Neuron (in vitro differentiated cells): ENCODE measurements around the gene FAM170B.

Experiments used
- H2AFZ ChIP-seq: one replicate; pipeline ENCODE4 v1.6.1; 2013; ENCODE audit warnings: low read depth, mild to moderate bottlenecking, inconsistent platforms, low read length, moderate library complexity
- H3K27me3 ChIP-seq: one replicate; pipeline ENCODE4 v1.6.1; 2013; ENCODE audit warnings: low read length; ENCODE audit not compliant: insufficient read depth
- H3K36me3 ChIP-seq: one replicate; pipeline ENCODE4 v1.6.1; 2013; ENCODE audit warnings: low read length; ENCODE audit not compliant: insufficient read depth
- H3K4me1 ChIP-seq: one replicate; pipeline ENCODE4 v1.6.1; 2013; ENCODE audit warnings: low read length; ENCODE audit not compliant: insufficient read depth
- H3K4me3 ChIP-seq: 2 replicates; pipeline ENCODE4 v1.5.1; 2013; ENCODE audit warnings: mild to moderate bottlenecking, low read length, moderate library complexity
- H3K9me3 ChIP-seq: one replicate; pipeline ENCODE4 v1.6.1; 2013; ENCODE audit warnings: low read length

Gene FAM170B

DNA sequence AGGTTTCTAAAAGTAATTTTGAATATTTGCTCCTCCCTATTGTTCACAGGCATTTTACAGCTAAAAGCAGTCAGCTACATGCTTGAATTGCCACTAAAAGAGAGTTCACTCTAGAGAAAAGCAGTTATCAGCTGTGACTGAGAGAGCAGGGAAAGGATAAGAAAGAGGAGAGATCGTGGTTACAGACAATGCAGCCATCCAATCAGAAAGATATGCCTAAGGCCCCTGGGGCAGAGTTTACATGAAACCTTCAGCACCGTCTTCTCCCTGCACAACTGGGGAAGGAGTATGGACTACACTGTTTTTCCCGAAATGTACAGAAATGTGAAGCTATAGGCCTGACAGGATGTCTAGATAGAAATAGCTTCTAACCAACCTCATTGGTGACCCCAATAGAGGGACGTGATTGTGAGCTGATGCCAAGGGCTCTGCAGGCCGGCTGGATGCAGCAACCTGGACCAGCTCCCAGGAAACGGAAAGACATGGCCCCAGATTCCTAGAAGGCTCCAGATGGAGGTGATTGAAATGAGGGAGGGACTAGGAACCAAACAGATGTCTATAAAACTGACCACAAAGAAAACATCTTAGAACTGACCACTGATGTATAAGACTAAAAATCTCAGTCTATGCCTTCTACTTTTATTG, 15.3 kb downstream of the FAM170B start:
- H2AFZ ChIP-seq, result peak overlapping the region; percentile 37
- no peaks in the 10 kb centered on the region for H3K36me3 ChIP-seq
- peaks cover 17% of the 10 kb centered on the region for H3K4me1 ChIP-seq
- H3K4me3 ChIP-seq, result no peak overlapping the region
- no peaks in the 10 kb centered on the region for H3K9me3 ChIP-seq
- peaks cover 3% of the 10 kb centered on the region for H3K27me3 ChIP-seq

DNA sequence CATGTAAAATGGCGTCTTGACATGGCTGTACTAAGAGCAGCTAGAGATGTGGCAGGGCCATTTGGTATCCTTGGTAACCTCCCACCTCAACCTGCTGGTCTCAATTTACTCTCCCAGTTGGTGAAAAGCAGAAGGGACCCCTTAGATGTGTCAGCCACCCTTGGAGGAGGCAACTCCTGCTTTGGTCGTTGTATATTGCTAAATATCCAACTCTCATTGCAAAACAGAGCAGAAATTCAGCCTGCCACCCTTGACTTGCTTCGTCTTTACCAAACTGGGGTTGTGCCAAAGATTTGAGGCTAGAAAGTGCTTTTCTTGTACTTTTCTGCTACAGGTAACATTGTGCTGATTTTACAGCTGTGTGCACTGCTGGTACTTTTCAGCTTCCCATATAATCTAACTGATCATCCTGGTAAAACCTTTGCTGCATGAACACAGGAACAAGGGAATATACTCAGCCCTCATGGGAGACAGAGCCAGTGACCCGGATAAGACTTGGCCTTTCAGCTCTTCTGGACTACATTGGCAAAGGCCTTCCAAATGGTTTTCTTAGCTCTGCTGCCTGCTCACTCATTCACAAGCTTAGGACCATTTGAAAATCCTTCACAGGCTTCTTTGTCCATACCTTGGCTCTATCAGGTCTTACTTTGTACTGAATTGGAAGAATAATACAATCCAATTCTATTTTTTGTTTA, 16.3 kb downstream of the FAM170B start:
- H3K27me3 ChIP-seq, result peaks cover 3% of the 10 kb centered on the region
- H3K4me3 ChIP-seq, result no peak overlapping the region
- no peaks in the 10 kb centered on the region for H3K9me3 ChIP-seq
- no peaks in the 10 kb centered on the region for H3K36me3 ChIP-seq
- H3K4me1 ChIP-seq, result peaks cover 17% of the 10 kb centered on the region
- no peak overlapping the region for H2AFZ ChIP-seq

DNA sequence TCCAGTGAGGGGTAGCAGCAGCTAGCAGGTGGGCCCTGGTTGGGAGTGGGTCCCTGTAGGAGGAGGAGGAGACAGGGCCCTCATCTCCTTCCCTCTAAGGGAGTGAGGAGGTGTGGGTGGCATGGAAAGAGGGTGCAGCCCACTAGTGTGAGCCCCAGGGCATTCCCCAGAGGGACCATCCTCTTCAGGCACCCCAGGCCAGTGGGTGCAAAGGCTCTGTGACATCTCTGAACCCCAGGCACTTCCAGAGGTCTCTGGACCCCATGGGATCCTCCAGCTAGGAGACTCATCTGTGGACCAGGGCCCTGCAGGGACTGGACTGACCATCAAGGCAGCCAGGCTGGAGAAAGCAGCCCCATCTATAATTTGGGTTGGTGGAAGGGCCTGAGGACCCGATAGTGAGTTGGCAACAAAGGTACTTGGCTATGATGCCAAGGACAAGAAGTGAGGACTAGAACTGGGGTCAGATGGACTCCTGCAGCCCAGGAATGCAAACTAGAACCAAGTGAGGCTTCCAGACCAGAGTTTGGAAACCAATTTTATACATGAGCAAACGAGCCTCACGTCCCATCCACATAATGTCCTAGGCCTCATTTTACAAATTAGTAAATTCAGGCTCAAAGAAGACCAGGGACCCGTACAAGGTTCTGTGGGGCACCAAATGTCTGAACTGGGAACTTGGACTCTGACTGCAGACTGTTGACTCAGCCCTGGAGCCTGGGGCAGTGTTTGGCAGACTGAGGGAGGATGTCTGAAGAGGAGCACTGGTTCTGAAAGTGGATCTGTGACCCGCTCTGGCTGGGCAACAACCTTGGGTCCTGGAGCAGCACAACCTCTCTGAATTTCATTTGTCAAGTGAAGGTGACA, 17.1 kb downstream of the FAM170B start:
- H2AFZ ChIP-seq, result no peak overlapping the region
- peaks cover 3% of the 10 kb centered on the region for H3K27me3 ChIP-seq
- no peaks in the 10 kb centered on the region for H3K9me3 ChIP-seq
- peaks cover 17% of the 10 kb centered on the region for H3K4me1 ChIP-seq
- no peaks in the 10 kb centered on the region for H3K36me3 ChIP-seq
- no peak overlapping the region for H3K4me3 ChIP-seq

GRCh38 chr10:49115796-49116508, 17.9 kb downstream of the FAM170B start:
- Histone ChIP-seq H3K4me3 (peak overlapping the region; percentile 13), H3K27me3 (peaks cover 3% of the 10 kb centered on the region), H3K9me3 (no peaks in the 10 kb centered on the region), H2AFZ (no peak overlapping the region), H3K36me3 (no peaks in the 10 kb centered on the region), H3K4me1 (peaks cover 17% of the 10 kb centered on the region)

GRCh38 chr10:49115015-49115795, 18.6 kb downstream of the FAM170B start, which contains the start of gene VSTM4:
TSS of gene VSTM4 (minus strand) at chr10:49115522. CDS start at chr10:49115485, 37 bp downstream.
- Histone ChIP-seq H3K4me1 (peaks cover 17% of the 10 kb centered on the region), H3K36me3 (no peaks in the 10 kb centered on the region), H3K9me3 (no peaks in the 10 kb centered on the region), H3K4me3 (peak within 1 kb of the TSS; percentile 64), H2AFZ (peak within 1 kb of the TSS; percentile 72), H3K27me3 (peaks cover 3% of the 10 kb centered on the region)

DNA sequence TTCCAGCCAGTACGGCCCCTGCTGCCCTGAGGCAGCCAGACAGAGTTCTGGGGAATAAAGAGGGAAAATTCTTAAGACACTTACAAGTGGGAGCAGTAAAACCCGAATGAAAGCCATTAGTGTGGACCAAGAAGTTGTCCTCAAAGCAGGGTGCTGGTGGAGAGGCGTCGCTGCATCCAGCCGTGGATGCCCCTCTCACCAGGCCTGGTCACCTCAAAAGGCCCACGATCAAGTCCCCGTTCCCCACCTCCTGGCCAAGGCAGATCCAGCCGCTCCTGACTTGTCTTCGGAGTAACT, 19.2 kb downstream of the FAM170B start:
- H3K27me3 ChIP-seq, result peaks cover 3% of the 10 kb centered on the region
- H3K4me3 ChIP-seq, result peak overlapping the region; percentile 64
- H2AFZ ChIP-seq, result peak overlapping the region; percentile 72
- no peaks in the 10 kb centered on the region for H3K36me3 ChIP-seq
- no peaks in the 10 kb centered on the region for H3K9me3 ChIP-seq
- H3K4me1 ChIP-seq, result peaks cover 17% of the 10 kb centered on the region

DNA sequence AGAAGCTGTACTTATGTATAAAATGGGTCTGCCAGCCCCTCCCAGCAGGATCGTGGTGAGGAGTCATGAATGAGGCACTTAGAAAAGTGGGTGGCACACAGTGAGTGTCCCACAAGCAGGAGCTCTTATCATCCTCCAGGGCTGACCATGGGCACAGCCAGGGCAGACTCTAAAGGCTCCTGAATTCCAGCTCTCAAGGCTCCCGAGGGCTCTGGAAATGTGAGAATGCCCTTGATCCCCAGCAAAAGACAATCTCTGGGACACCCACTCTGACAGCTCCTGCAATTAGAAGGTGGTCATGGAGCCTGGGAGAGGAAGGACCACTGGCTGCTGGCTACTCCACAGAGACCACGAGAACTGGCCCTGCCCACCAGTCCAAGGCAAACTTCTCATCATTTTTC, 20.1 kb downstream of the FAM170B start:
- H3K9me3 ChIP-seq, result no peaks in the 10 kb centered on the region
- peaks cover 3% of the 10 kb centered on the region for H3K27me3 ChIP-seq
- H3K36me3 ChIP-seq, result no peaks in the 10 kb centered on the region
- no peak overlapping the region for H3K4me3 ChIP-seq
- peaks cover 14% of the 10 kb centered on the region for H3K4me1 ChIP-seq
- H2AFZ ChIP-seq, result no peak overlapping the region

DNA sequence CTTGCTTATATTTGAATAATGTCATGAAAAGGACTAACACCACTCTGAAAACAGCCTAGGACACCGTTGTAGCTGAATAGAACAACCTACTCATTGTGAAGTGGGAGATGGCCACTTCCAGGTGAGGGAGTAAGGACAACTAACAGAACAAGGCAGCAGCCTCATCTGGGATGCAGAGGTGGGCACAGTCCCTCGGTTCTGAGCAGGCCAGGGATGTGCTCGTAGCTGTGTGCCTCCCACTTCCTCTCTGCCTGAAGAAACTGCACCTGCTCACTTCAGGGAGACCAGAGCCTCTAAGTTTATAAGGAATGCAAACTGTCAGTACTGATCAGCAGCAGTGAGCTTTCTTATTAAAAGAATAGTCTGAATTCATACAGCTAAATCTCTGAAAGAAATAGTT, 21.0 kb downstream of the FAM170B start:
- Histone ChIP-seq H3K9me3 (no peaks in the 10 kb centered on the region), H3K4me1 (peaks cover 5% of the 10 kb centered on the region), H2AFZ (no peak overlapping the region), H3K4me3 (no peak overlapping the region), H3K27me3 (peaks cover 3% of the 10 kb centered on the region), H3K36me3 (no peaks in the 10 kb centered on the region)

DNA sequence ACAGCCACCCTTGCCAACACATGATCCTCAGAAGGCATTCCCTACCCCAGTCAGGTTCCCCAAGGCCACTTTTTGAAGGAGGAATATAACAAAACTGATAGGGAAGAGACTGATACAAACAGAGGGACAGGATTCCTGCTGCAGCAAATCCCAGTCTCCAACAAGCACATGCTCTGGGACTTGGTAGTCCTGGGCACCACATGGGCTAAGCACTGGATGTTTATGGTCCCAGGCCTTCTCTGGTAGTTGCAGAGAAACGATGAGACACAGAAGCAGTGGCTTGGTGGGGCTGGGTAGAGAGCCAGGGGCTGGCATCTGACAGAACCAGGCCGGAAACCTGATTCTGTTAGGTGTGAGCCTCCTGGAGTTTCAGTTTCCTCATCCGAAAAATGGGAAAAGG, 21.7 kb downstream of the FAM170B start:
- peaks cover 3% of the 10 kb centered on the region for H3K27me3 ChIP-seq
- no peaks in the 10 kb centered on the region for H3K9me3 ChIP-seq
- H3K4me3 ChIP-seq, result no peak overlapping the region
- H3K4me1 ChIP-seq, result no peaks in the 10 kb centered on the region
- no peaks in the 10 kb centered on the region for H3K36me3 ChIP-seq
- H2AFZ ChIP-seq, result no peak overlapping the region

DNA sequence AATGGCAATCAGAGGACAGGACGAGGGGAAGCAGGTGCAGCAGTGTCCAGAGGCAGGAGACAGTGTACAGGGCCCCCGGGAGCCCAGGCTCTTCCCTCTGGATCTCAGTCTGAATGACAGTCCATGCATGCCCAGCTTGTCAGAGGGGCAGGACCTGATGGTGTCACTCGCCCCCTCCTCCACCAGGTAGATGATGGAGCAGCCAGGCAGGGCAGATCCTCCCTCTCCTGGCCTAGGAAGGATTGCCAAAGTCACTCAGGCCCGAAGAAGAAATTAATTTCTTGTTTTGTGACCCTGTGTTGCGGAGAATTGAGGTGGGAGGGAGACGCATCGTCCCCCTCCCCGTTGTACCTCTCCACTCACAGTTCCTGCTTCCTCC, 22.5 kb downstream of the FAM170B start:
- H3K36me3 ChIP-seq, result no peaks in the 10 kb centered on the region
- H3K27me3 ChIP-seq, result peaks cover 3% of the 10 kb centered on the region
- no peaks in the 10 kb centered on the region for H3K9me3 ChIP-seq
- H2AFZ ChIP-seq, result no peak overlapping the region
- no peaks in the 10 kb centered on the region for H3K4me1 ChIP-seq
- H3K4me3 ChIP-seq, result no peak overlapping the region

DNA sequence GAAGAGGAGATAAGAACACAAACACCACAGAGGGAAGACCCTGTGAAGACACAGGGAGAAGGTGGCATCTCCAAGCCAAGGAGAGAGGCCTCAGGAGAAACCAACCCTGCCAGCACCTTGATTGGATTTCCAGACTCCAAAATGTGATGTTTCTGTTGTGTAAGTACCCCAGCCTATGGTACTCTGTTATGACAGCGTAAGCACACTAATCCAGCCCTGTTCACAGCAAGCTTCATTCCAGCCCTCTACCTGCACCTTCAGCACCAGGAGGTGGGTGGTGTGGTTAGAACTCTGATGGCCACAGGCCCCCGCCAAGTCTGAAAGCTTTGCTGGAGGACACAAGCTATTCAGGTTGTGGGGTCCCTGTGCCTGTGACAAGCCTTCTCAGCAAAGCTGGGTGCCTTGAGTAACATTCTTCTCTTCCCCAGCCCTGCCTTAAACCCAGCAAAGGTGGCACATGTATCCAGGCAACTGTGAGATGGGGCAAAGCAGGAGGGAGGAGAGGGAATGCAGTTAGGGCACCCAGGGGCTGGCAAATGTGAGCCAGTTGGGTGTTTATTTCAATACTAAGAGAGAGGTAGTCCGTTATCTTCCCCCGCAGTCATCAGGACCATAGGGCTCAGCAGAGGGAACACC, 23.0 kb downstream of the FAM170B start:
- Histone ChIP-seq H3K27me3 (peaks cover 2% of the 10 kb centered on the region), H2AFZ (no peak overlapping the region), H3K4me3 (no peak overlapping the region), H3K9me3 (no peaks in the 10 kb centered on the region), H3K4me1 (no peaks in the 10 kb centered on the region), H3K36me3 (no peaks in the 10 kb centered on the region)
